ENCODE measurements around the gene TNPO2.

The TNPO2 gene

DNA sequence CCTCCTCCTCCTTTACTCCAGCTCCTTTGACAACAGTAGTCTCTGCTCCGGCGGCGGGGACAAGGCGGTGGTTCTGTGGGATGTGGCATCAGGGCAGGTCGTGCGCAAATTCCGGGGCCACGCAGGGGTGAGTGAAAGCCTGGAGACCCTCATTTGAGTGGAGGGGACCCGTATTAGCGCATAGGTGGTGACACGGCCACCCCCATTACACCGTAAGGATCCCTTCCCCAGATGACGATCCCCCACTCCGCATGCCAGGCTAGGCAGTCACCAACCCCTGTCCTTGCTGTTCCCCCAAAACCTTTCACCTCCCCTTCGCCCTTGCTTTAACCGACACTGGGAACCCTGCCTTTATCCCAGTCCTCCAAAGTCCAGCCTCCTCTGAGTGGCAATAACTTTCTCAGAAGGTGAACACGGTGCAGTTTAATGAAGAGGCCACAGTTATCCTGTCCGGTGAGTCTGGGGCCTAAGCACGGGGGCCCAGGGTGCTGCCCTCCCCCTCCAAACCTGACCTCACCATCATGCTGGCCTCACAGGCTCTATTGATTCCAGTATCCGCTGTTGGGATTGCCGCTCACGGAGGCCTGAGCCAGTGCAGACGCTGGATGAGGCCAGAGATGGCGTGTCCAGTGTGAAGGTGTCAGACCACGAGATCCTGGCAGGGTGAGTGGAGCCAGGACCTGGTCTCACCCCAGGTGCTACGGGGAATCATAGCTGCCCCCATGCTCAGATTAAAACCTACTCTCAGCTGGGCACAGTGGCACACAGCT, 53.4 kb downstream of the TNPO2 start:
- in situ Hi-C loops (cut with HindIII; ENCODE audit: low sequenced_read_pairs): no loop called here
- peak overlapping the region; percentile 62 for H3K4me3 ChIP-seq (ENCODE audit: low read depth, low read length)
- no peak for DNase-seq (ENCODE audit: low read depth)
- TF ChIP-seq, protein P1, sequence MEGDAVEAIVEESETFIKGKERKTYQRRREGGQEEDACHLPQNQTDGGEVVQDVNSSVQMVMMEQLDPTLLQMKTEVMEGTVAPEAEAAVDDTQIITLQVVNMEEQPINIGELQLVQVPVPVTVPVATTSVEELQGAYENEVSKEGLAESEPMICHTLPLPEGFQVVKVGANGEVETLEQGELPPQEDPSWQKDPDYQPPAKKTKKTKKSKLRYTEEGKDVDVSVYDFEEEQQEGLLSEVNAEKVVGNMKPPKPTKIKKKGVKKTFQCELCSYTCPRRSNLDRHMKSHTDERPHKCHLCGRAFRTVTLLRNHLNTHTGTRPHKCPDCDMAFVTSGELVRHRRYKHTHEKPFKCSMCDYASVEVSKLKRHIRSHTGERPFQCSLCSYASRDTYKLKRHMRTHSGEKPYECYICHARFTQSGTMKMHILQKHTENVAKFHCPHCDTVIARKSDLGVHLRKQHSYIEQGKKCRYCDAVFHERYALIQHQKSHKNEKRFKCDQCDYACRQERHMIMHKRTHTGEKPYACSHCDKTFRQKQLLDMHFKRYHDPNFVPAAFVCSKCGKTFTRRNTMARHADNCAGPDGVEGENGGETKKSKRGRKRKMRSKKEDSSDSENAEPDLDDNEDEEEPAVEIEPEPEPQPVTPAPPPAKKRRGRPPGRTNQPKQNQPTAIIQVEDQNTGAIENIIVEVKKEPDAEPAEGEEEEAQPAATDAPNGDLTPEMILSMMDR (IDR thresholded peaks at IDR 0.05; ENCODE audit: low read depth, low read length, missing control alignments): no peak

DNA sequence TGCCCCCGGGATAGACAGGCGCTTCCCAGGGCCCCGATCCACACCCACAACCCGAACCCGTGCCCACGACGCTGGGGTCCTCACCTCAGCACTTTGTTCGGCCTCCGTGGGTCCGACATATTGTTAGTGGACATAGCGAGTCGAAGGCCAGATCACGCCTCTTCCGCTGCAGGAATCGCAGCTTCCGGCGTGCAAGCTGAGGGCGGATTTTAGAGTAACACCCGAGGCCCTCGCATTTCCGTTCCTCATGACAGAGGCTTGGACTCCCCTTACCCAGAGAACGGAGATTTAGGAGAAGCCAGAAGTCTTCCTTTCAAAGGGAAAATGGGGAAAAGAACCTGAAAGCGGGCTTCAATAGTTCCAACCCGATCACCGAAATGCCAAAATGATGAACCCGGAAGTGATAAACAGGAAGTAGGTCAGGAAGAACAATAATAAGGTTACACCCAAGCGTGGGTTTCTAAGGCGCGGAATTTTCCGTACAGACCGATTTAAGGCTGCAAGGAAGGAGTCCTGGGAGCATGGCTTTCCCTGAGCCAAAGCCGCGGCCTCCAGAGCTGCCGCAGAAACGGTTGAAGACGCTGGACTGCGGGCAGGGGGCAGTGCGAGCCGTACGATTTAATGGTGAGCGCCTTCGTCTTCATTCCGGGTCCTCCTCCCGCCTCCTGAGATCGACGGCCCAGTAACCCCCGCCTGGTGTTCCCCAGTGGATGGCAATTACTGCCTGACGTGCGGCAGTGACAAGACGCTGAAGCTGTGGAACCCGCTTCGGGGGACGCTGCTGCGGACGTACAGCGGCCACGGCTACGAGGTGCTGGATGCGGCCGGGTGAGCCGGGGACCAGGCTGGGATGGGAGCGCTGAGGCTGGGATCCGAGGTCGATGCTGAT, 54.2 kb downstream of the TNPO2 start:
- peak; percentile 66 for DNase-seq (ENCODE audit: low read depth)
- in situ Hi-C loops (cut with HindIII; ENCODE audit: low sequenced_read_pairs): no loop called here
- TF ChIP-seq, protein P1 (IDR thresholded peaks at IDR 0.05; ENCODE audit: low read depth, low read length, missing control alignments): no peak
- peak overlapping the region; percentile 62 for H3K4me3 ChIP-seq (ENCODE audit: low read depth, low read length)

DNA sequence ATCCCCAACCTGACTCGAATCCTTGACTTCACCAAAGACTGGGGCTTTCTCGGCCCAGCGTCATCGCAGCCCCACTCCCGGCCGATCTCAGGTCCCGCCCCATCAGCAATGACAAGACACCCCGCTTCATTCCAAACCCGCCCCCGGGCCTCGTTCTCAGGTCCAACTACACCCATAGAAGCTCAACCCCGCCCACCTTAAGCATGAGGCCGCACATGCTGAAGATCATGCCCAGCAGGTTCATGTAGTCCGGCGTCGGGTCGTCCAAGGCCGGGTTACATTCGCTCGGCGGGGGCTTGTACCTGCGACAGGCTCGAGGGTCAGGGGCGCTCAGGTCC, 54.8 kb downstream of the TNPO2 start:
- H3K4me3 ChIP-seq (ENCODE audit: low read depth, low read length): peak overlapping the region; percentile 62
- in situ Hi-C loops (cut with HindIII; ENCODE audit: low sequenced_read_pairs): no loop called here
- peak; percentile 5 for DNase-seq (ENCODE audit: low read depth)
- TF ChIP-seq, protein P1 (IDR thresholded peaks at IDR 0.05; ENCODE audit: low read depth, low read length, missing control alignments): no peak

DNA sequence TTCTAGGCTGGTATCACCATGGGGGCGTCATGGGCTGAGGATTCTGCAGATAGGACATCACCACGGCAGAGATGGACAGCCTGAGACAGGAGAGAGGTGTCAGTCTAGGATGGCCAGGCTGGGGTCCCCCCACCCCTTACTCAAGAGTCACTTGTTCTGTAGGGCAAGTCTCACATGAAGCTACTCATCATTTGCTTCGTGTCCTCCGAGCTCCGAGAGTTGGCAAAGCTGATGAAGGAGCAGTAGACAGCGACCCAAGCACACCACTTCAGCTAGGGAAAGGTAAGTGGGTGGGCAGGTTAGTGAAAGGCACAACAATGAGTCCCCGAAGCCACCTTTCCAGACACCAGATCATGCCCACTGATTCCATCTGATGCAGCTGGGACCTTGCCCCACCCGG, 55.4 kb downstream of the TNPO2 start:
- no peak for DNase-seq (ENCODE audit: low read depth)
- TF ChIP-seq, protein P1 (IDR thresholded peaks at IDR 0.05; ENCODE audit: low read depth, low read length, missing control alignments): no peak
- H3K4me3 ChIP-seq (ENCODE audit: low read depth, low read length): peak overlapping the region; percentile 62
- in situ Hi-C loops (cut with HindIII; ENCODE audit: low sequenced_read_pairs): no loop called here

DNA sequence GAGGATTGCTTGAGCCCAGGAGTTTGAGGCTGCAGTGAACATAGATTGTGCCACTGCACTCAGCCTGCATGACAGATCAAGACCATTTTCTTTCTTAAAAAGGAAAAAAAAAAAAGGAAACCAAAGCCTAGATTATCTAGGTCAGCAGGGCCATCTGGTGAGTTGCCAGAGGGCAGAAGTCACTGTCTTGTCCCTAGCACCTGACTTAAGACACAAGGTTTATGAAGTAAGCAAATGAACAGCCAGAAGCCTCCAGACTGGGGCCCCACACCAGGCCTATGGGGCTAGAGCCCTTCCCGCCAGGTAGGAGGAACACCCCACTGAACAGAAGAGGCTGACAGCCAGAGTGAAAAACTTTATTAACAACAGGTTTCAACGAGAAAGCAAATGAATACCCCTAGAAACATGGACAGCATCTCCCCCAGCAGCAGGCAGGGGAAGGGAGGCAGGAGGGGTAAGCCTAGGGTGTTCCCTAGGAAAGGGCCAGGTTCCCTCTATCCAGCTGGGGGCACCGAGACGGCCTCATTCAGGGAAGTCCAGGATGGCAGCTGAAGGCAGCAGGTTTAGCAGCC, 55.9 kb downstream of the TNPO2 start:
- no peak for DNase-seq (ENCODE audit: low read depth)
- in situ Hi-C loops (cut with HindIII; ENCODE audit: low sequenced_read_pairs): no loop called here
- TF ChIP-seq, protein P1 (IDR thresholded peaks at IDR 0.05; ENCODE audit: low read depth, low read length, missing control alignments): no peak
- H3K4me3 ChIP-seq (ENCODE audit: low read depth, low read length): no peak overlapping the region

DNA sequence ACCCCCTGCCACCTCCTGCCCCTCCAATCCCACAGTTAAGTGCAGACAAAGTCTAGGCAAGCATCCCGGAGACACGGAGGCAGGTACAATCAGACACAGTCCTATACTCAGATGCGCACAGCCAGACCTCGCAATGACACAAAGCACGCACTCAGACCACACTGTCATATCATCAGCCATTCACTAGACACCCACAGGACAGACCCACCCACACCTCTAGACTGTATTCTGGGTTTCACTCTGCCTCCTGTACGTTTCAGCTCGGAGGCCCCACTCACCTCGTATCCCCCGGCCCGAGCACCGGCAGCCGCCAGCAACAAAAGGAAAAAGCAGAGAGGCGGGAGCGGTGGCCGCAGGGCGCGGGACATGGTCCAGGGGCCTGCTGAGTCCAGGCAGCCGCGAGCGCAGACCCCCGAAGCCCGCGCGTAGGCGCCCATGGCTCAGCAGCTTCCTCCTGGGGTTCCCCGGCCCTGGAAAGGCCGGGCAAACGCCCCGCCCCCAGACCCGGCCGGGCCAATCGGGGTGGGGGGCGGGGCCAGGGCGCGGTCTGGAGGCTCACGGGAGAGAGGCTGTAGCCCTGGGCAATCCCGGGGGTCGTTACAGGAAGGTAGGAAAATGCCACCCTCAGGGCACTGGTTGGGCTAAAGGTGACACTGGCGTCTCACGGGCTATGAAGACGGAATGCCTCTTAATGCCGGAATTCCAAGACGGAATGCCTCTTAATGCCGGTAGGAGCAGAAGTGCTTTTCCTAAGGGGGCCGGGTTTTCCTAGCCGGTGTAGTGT, 57.3 kb downstream of the TNPO2 start, which contains the start of the genes MAN2B1 and WDR83:
Gene MAN2B1 (minus strand): TSS at position 478 of the 784 bp plus-strand sequence. CDS start 41 bp downstream, at position 437.
Gene WDR83 (plus strand): TSS at position 543 of the 784 bp plus-strand sequence. CDS start 2,984 bp downstream, outside the sequence.
- in situ Hi-C loops (cut with HindIII; ENCODE audit: low sequenced_read_pairs): no loop called here
- peak within 1 kb of the TSS; percentile 57 for H3K4me3 ChIP-seq (ENCODE audit: low read depth, low read length)
- DNase-seq (ENCODE audit: low read depth): peak; percentile 20
- TF ChIP-seq, protein P1 (IDR thresholded peaks at IDR 0.05; ENCODE audit: low read depth, low read length, missing control alignments): no peak

Measured in astrocyte of the cerebellum (primary cell).